ENCODE data around the gene WDR45. TPM values are rescaled to one million over a fixed set of nuclear protein-coding genes. Genes with fewer than 3 reads are reported as not detected.
A peak's percentile ranks its signal among the peaks of the same experiment; 100 is the strongest.

Gene WDR45
- total RNA-seq, 2 experiments from 2014 or later = 51.1 to 58.7 TPM

DNA sequence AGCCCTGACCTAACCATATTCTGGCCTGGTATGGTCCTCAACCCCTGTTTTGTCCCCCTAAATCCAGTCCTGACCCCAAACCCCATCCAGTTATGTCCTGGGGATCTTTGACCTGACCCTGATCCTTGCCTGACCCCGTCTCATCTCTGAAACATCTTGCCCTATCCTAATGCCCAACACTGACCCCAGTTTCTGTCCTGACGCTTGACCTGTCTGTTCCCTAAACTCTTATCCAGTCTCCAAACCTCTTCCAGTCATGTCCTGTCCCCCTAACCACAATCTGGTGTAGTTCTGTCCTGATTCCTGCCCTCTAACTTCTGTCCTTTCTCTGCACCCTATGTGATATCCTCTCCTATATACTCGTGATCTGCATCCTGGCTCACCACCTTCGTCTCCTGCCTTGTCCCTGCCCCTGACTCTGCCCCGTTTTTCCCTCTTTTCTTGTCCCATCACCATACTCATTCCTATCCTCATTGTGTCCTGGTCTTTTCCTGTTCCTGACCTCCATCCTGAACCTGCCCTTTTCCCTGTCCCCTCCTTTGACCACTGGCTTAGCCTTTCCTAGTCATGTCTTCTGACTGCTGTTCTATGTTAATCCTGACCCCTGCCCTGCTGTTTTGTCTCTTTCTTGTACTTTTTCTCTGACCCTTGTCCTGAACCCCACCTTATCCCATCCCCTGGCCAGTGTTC is 25.5 kb downstream of the WDR45 start:
- POLR2A ChIA-PET = no interaction called here
- H3K27ac Mint-ChIP-seq = peak overlapping the region; percentile 71
- H3K4me3 Mint-ChIP-seq = peak overlapping the region; percentile 74
- CTCF ChIA-PET = no interaction called here
- no peaks in the 10 kb centered on the region for H3K9me3 Mint-ChIP-seq
- no peak for DNase-seq
- H3K36me3 Mint-ChIP-seq (ENCODE audit: low read depth) = no peaks in the 10 kb centered on the region
- H3K4me1 Mint-ChIP-seq = peaks cover 28% of the 10 kb centered on the region
- H3K27me3 Mint-ChIP-seq = no peaks in the 10 kb centered on the region

DNA sequence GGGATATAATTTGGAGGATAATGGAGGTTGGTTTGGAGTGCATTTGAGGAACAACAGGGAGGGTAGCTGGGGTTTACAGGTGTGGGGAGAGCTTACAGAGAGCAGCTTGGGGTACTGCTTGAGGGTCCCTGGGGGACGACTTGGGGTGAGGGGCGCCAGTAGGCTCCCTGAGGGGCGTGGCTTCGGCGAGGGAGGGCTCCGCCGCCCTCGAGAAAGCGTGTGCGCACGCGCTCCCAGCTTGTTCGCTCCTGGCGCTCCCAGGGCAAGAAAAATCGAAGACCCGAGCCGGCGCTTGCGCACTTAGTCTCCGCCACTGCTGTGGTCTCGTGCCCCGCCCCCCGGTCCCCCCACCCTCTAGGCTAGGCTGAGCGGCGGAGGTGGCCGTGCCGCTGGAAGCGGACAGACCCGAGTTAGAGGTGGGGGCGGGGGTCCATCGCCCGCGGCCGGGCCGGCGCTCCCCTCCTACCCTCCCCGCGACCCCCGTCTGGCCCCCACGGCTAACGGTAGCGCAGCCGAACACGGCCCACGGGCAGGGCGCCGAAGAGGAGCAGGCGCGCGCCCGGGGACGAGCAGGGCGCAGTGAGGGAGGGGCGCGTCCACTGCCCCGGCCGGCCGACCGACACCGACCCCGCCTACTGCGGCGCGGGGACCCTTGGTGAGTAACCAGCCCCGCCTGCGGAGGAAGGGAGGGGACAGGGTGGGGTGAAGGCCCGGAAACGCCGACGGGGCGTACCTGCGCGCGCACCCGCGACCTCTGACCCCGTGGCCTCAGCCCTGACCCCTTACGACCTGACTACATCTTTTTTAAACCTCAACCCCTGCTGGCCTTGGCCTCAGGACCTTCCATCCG is 26.2 kb downstream of the WDR45 start:
- CTCF ChIA-PET = interaction anchor here (0.5 kb wide), 1 partner anchor 43 kb away, joined by 3 read pairs; no protein-coding TSS in a partner anchor

DNA sequence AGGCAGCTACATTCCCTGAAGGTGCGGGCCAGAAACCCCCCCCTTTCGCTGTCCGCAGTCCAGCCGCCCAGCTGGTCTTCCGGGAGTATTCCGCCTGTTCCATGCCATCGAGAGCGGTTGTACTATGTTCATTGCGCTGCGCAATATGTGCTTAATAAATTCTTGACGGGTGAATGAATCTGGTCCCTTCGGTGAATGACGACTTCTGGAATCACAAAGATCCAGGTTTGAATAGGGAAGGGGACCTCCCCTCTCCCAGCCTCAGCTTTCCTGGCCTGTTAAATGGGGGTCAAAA is 35.8 kb downstream of the WDR45 start:
- Mint-ChIP-seq H3K27ac (peak overlapping the region; percentile 78), H3K36me3 (ENCODE audit: low read depth) (peaks cover 22% of the 10 kb centered on the region), H3K4me3 (peak overlapping the region; percentile 94), H3K4me1 (peaks cover 35% of the 10 kb centered on the region), H3K27me3 (peaks cover 2% of the 10 kb centered on the region), H3K9me3 (no peaks in the 10 kb centered on the region)
- ChIA-PET POLR2A (interaction anchor here (0.7 to 3.7 kb wide), 5 partner anchors 9 to 120 kb away, joined by 3 to 26 read pairs (median 5); partner anchors contain the start of genes GRIPAP1, OTUD5 and WDR45), CTCF (interaction anchor here (0.5 to 3.1 kb wide), 8 partner anchors 13 to 396 kb away, joined by 3 to 9 read pairs (median 3); partner anchors contain the start of genes HDAC6 and SLC35A2)
- no peak for DNase-seq

More for the DNA sequence above, 26.2 kb downstream of the WDR45 start:
- Mint-ChIP-seq H3K27me3 (no peaks in the 10 kb centered on the region), H3K4me1 (peaks cover 28% of the 10 kb centered on the region), H3K27ac (peak overlapping the region; percentile 79), H3K9me3 (no peaks in the 10 kb centered on the region), H3K4me3 (peak overlapping the region; percentile 74), H3K36me3 (ENCODE audit: low read depth) (no peaks in the 10 kb centered on the region)
- POLR2A ChIA-PET = interaction anchor here (0.7 kb wide), 1 partner anchor 10 kb away, joined by 3 read pairs; the partner anchor contains the start of gene TFE3
- DNase-seq = peak; percentile 74

DNA sequence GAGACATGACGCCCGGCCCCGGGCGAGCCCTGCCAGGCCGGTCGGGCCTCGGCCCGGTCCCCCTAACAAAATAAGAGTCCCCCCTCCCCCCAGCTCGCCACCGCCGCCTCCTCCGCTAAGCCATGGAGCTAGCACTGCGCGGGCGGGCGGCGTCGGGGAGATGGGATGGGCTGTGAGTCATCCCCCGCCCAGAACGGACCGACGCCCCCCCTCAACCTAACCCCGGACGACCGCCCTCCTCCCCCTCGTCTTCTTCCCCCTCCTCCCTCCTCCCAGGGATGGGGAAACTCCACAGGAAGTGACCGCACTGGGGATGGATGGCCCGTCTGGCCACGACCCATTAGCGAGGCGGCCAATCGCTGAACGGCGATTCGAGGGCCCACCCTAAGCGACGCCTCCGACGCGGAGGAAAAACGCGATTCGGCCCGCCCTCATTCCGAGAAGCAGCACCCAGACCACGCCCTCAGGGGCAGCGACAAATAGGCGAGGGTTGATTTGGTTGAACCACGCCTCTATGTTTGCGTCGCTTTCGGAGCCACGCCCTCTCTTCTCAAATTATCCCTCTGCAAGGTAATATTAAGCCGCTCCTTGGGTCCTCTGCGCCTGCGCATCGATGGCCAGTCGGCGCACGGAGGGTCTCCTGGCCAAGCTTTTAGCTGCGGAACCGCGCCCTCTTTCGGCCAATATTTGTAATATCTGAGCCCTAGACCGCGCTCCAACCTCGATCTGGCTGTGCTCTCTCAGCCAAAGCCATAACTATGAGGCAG is 36.3 kb downstream of the WDR45 start, which contains the start of gene TFE3:
TFE3 (minus strand) TSS at position 138 of the 767 bp plus-strand sequence; CDS start at position 7, 131 bp downstream.
- peaks cover 2% of the 10 kb centered on the region for H3K27me3 Mint-ChIP-seq
- peaks cover 27% of the 10 kb centered on the region for H3K36me3 Mint-ChIP-seq (ENCODE audit: low read depth)
- H3K9me3 Mint-ChIP-seq = no peaks in the 10 kb centered on the region
- peak; percentile 97 for DNase-seq
- H3K4me3 Mint-ChIP-seq = peak within 1 kb of the TSS; percentile 94
- H3K27ac Mint-ChIP-seq = peak within 1 kb of the TSS; percentile 93
- H3K4me1 Mint-ChIP-seq = peaks cover 41% of the 10 kb centered on the region
- POLR2A ChIA-PET = interaction anchor here (0.7 to 3.7 kb wide), 9 partner anchors 10 to 226 kb away, joined by 3 to 26 read pairs (median 3); partner anchors contain the start of genes GRIPAP1, OTUD5 and WDR45
- CTCF ChIA-PET = interaction anchor here (0.5 to 3.1 kb wide), 11 partner anchors 13 to 395 kb away, joined by 3 to 9 read pairs (median 3); partner anchors contain the start of genes GRIPAP1, HDAC6 and SLC35A2

DNA sequence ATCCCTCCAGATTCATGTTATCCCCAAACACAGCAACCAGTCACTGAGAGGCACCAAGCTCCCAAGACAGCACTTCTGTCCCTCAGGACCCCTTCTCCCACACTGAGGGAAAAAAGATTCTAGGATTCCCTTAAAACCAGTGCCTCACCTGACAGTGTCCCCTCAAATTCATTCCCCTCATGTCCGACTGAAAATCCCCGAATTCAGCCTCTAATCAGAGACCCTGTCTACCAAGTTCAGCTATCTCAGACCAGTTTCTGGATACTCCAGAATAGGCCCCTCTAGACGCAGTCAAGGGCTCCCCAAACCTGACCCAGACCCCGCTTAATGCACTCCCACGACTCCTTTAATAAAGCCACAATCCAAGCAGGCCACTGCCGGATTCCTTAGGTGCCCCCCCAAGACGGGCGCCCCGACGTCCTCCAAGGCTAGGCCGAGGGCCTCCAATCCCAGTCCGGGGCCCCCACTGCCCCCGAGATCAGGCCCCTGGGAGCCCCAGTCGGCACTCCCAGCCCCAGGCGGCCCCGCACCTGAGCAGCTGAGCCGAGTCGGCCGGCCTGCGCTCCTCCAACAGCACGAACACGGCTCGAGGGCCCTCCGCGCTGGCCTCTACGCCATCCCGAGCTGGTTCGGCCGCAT is 37.0 kb downstream of the WDR45 start:
- Mint-ChIP-seq H3K4me3 (peak overlapping the region; percentile 94), H3K9me3 (no peaks in the 10 kb centered on the region), H3K4me1 (peaks cover 43% of the 10 kb centered on the region), H3K27ac (peak overlapping the region; percentile 93), H3K36me3 (ENCODE audit: low read depth) (peaks cover 31% of the 10 kb centered on the region), H3K27me3 (peaks cover 2% of the 10 kb centered on the region)
- DNase-seq = no peak
- CTCF ChIA-PET = interaction anchor here (0.5 to 3.1 kb wide), 6 partner anchors 9 to 151 kb away, joined by 3 to 9 read pairs (median 4); partner anchors contain the start of gene GRIPAP1
- POLR2A ChIA-PET = interaction anchor here (1.0 to 3.7 kb wide), 12 partner anchors 19 to 411 kb away, joined by 3 to 26 read pairs (median 3); partner anchors contain the start of genes GRIPAP1, OTUD5, PQBP1 and TIMM17B

DNA sequence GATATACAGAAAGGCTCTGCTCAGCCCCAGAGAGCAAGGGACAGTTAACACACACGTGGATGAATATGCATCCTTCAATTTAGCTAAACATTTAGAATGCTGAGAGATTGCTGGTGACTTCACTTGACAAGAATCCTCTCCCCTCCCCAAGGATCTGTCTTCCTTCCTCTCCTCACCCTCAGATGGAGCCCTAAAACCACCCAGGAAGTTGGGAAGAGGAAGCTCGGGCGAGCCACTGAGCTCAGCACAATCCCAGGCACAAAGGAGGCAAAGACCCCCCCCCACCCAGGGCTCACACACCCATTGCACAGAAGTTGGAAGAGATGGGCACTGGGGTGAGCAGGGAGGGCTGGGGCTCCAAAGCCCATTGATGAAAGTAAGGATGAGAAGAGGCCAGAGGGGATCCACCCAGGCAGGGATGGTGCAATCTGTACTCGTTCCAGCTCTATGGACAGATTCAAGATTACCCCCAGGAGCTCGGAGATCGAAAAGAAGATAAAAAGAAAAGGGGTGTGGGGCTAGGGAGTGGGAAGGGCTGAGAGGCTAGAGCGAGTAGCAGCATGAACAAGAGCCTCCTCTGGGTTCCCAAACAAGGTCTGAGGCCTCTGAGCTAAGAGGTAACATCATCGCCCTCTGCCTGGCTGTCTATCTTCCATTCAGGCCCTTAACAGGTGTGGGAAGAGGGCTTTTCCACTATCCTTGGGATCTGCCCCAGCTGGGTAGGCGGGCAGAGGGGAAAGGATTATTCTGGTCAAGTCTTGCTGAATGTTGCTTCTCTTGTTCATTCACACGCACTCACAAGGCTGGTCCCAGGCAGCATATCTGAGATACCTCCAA is 37.7 kb downstream of the WDR45 start:
- peaks cover 43% of the 10 kb centered on the region for H3K4me1 Mint-ChIP-seq
- CTCF ChIA-PET = interaction anchor here (1.0 to 3.1 kb wide), 5 partner anchors 10 to 393 kb away, joined by 3 to 9 read pairs (median 4); no protein-coding TSS in a partner anchor
- H3K9me3 Mint-ChIP-seq = no peaks in the 10 kb centered on the region
- H3K27ac Mint-ChIP-seq = peak overlapping the region; percentile 93
- H3K4me3 Mint-ChIP-seq = peak overlapping the region; percentile 94
- DNase-seq = no peak
- POLR2A ChIA-PET = interaction anchor here (0.6 to 3.7 kb wide), 12 partner anchors 19 to 410 kb away, joined by 3 to 26 read pairs (median 3); partner anchors contain the start of genes GRIPAP1, OTUD5, PQBP1 and TIMM17B
- no peaks in the 10 kb centered on the region for H3K27me3 Mint-ChIP-seq
- H3K36me3 Mint-ChIP-seq (ENCODE audit: low read depth) = peaks cover 36% of the 10 kb centered on the region

DNA sequence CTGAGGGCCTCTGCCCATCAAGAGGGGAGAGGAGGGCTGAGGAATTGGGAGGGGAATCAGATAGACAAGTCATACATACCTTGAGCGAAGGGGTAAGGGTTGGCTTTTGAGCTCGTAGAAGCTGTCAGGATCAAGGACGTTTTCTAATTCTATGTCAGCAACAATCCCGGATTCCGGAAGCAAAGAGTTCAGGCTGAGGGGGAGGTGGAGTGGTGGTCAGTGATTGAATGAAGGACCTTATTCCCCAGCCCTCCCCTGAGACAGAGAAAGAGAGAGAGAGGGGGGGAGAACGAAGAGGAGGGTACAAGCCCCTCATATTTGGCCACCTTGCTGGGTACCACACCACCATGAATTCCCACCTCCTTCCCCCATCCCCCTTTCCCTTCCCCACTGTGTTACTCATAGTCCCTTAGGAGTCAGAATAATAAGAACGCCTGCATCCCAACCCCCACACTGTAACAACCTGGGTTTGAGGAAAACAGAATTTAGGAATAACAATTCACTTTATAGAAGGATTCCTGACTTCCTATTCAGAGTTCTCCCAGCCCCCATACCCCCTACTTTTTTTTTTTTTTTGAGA is 39.2 kb downstream of the WDR45 start:
- Mint-ChIP-seq H3K9me3 (no peaks in the 10 kb centered on the region), H3K27ac (peak overlapping the region; percentile 77), H3K4me3 (peak overlapping the region; percentile 58), H3K27me3 (no peaks in the 10 kb centered on the region), H3K4me1 (peaks cover 43% of the 10 kb centered on the region), H3K36me3 (ENCODE audit: low read depth) (peaks cover 36% of the 10 kb centered on the region)
- ChIA-PET POLR2A (interaction anchor here (1.2 to 2.6 kb wide), 4 partner anchors 38 to 143 kb away, joined by 4 to 12 read pairs (median 6); partner anchors contain the start of genes GRIPAP1, OTUD5, PQBP1 and TIMM17B), CTCF (interaction anchor here (2.4 kb wide), 1 partner anchor 149 kb away, joined by 7 read pairs; no protein-coding TSS in a partner anchor)
- no peak for DNase-seq

DNA sequence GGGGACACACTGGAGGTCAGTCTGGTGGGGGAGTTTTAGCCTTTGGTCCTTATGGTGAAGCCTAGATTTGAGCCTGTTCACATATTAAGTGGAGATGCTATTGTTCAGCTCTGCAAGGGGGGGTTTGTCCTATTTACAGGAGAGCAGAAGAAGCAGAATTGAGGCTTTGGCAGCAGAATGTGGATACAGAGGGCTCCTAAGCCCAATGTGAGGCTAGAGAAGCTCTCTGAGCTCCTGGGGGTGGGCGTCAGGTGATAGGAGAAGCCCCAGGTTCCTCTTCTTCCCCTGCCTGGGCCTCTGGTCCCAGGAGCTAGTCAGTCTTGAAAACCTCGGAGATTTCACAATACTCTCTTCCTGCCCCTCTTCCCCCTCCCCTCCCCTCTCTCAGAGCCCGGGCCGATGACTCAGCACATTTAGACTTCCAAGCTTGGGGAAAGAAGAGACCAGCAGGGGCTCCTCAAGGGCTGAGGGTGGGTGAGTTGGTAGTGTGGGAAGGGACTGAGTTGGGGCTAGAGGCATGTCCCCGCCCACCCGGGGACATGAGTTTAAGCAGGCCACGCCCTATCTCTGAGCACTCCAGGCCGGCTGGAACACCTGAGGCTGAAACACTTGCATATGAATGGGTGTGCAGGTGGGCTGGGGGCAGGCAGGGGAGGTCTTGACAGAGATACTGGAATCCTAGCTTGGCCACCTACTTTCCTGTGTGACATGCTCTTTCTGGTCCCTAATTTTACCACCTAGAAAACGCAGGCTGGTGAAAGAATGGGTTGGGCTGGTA is 39.9 kb downstream of the WDR45 start:
- Mint-ChIP-seq H3K27me3 (no peaks in the 10 kb centered on the region), H3K4me3 (peak overlapping the region; percentile 58), H3K27ac (peak overlapping the region; percentile 77), H3K9me3 (no peaks in the 10 kb centered on the region), H3K36me3 (ENCODE audit: low read depth) (peaks cover 37% of the 10 kb centered on the region), H3K4me1 (peaks cover 43% of the 10 kb centered on the region)
- peak; percentile 53 for DNase-seq
- ChIA-PET CTCF (no interaction called here), POLR2A (interaction anchor here (0.8 to 2.6 kb wide), 4 partner anchors 21 to 142 kb away, joined by 4 to 12 read pairs (median 6); partner anchors contain the start of genes GRIPAP1, OTUD5, PQBP1 and TIMM17B)

DNA sequence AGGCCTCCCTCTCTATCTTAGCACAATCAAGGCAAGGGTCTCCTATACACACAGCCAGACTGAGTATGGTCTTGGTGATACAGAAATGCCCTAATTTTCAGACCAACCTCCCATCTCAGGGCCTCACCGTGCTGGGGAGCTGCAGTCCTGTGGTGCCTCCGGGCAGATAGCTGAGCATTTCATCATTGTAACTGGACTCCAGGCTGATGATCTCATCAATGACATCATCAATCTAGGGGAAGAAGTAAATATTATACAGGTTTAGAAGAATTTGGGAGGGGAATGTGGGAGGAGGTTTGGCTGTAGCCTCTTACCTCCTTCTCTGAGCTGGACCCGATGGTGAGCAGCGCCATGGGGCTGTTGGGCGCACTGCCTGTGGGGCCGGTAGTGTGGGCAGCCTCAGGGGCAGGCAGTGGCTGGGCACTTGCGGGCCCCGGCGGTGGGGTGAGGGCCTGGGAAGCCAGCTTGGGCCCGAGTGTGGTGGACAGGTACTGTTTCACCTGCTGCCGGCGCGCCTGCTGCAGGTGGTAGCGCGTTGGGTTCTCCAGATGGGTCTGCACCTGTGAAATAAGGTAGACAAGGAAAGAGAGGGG is 41.7 kb downstream of the WDR45 start:
- peaks cover 52% of the 10 kb centered on the region for H3K36me3 Mint-ChIP-seq (ENCODE audit: low read depth)

DNA sequence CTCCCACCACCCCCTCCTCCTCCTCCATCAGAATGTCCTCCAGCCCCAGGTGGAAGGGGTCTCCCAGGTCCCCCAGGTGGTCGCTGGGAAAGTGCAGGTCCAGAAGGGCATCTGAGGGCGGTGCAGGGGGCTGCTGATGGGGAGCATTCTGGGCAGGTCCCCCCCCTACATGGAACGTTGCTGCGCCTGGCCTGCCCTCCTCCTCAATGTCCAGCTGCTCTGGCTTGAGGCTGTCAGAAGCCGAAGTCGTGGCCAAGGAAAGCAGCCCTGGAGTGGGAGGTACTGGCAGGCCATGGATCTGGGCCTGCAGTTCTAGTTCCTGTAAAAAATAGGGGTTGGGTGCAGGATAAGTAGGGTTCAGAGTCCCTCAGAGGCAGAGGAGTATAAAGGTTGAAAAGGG is 49.4 kb downstream of the WDR45 start:
- H3K4me3 Mint-ChIP-seq = no peak overlapping the region
- ChIA-PET CTCF (no interaction called here), POLR2A (no interaction called here)
- H3K9me3 Mint-ChIP-seq = no peaks in the 10 kb centered on the region
- peaks cover 32% of the 10 kb centered on the region for H3K36me3 Mint-ChIP-seq (ENCODE audit: low read depth)
- H3K4me1 Mint-ChIP-seq = no peaks in the 10 kb centered on the region
- no peak overlapping the region for H3K27ac Mint-ChIP-seq
- H3K27me3 Mint-ChIP-seq = no peaks in the 10 kb centered on the region
- no peak for DNase-seq

More for the DNA sequence above, 41.7 kb downstream of the WDR45 start:
- DNase-seq = no peak
- ChIA-PET POLR2A (interaction anchor here (2.6 kb wide), 1 partner anchor 35 kb away, joined by 12 read pairs; the partner anchor contains the start of gene GRIPAP1), CTCF (no interaction called here)
- Mint-ChIP-seq H3K4me1 (peaks cover 34% of the 10 kb centered on the region), H3K9me3 (no peaks in the 10 kb centered on the region), H3K27ac (peak overlapping the region; percentile 51), H3K27me3 (no peaks in the 10 kb centered on the region), H3K4me3 (no peak overlapping the region)
